Measurements from ENCODE around the gene STAMBPL1. TPM values are rescaled to one million over a fixed set of nuclear protein-coding genes. Genes with fewer than 3 reads are reported as not detected.

STAMBPL1 gene
- total RNA-seq, 1 donor from 2014 or later, result 15.7 TPM

GRCh38 chr10:88971221-88972061 is 91.4 kb downstream of the STAMBPL1 start:
- TF ChIP-seq POLR2A (IDR thresholded peaks at IDR 0.05) (no peak), POLR2AphosphoS5 (IDR thresholded peaks at IDR 0.05; ENCODE audit: insufficient read depth in 1 of 2, low read depth in 1 of 2) (no peak)
- TF ChIP-seq, protein P1, sequence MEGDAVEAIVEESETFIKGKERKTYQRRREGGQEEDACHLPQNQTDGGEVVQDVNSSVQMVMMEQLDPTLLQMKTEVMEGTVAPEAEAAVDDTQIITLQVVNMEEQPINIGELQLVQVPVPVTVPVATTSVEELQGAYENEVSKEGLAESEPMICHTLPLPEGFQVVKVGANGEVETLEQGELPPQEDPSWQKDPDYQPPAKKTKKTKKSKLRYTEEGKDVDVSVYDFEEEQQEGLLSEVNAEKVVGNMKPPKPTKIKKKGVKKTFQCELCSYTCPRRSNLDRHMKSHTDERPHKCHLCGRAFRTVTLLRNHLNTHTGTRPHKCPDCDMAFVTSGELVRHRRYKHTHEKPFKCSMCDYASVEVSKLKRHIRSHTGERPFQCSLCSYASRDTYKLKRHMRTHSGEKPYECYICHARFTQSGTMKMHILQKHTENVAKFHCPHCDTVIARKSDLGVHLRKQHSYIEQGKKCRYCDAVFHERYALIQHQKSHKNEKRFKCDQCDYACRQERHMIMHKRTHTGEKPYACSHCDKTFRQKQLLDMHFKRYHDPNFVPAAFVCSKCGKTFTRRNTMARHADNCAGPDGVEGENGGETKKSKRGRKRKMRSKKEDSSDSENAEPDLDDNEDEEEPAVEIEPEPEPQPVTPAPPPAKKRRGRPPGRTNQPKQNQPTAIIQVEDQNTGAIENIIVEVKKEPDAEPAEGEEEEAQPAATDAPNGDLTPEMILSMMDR (IDR thresholded peaks at IDR 0.05), result no peak
- Histone ChIP-seq H3K4me3 (no peak overlapping the region), H3K27me3 (no peaks in the 10 kb centered on the region), H3K4me1 (peaks cover 25% of the 10 kb centered on the region), H3K27ac (peak overlapping the region; percentile 54), H3K36me3 (no peaks in the 10 kb centered on the region), H3K9me3 (no peaks in the 10 kb centered on the region)
- DNase-seq (ENCODE audit: extremely low spot score in 2 of 2), result no peak
- intact Hi-C loops (cut with DNase I), result no loop called here

Other genes starting within 250 kb of the STAMBPL1 start
- gene LIPF, start 215.8 kb upstream of the STAMBPL1 start, total RNA-seq, result not detected
- gene LIPK, start 174.0 kb upstream of the STAMBPL1 start, total RNA-seq, result not detected
- not detected for gene LIPN, start 120.2 kb upstream of the STAMBPL1 start, total RNA-seq
- gene LIPM, start 77.5 kb upstream of the STAMBPL1 start, total RNA-seq, result not detected
- 4.4 TPM for gene ANKRD22, start 28.4 kb upstream of the STAMBPL1 start, total RNA-seq
- gene ACTA2, start 72.5 kb downstream of the STAMBPL1 start, total RNA-seq, result 1,162 TPM
- gene FAS, start 110.6 kb downstream of the STAMBPL1 start, total RNA-seq, result 41.0 TPM

All from vagina (tissue), 2 donors.